Right lobe of liver (tissue), 6 donors: ENCODE results near the gene OR4D1. TPM values are rescaled to one million over a fixed set of nuclear protein-coding genes. Genes with fewer than 3 reads are reported as not detected.

ENCODE experiments used
- ATAC-seq, 4 donors: fragments of 200-7000 bp; cut with Tn5 transposase; one replicate each; pipeline ENCODE4 v1.9.1; 2020; ENCODE audit warnings: mild to moderate bottlenecking in 4 of 4, moderate library complexity in 4 of 4
- DNase-seq, 3 donors: peaks; one replicate each; pipeline ENCODE4 v3.0.0-alpha.2; 2020
- H3K27ac ChIP-seq, 3 donors: fragments of 200-600 bp; one replicate each; pipeline ENCODE4 v1.8.0; 2022
- H3K27me3 ChIP-seq, 2 donors: fragments of 200-600 bp; one replicate each; pipeline ENCODE4 v1.8.0; 2022
- H3K36me3 ChIP-seq, 4 donors: fragments of 200-600 bp; sonication (generic) in 1 of 4; one replicate each; pipeline versions ENCODE4 v1.5.1 to v1.8.0; 2017 to 2022; ENCODE audit warnings: control low read depth in 1 of 4
- H3K4me1 ChIP-seq, 4 donors: fragments of 200-600 bp; sonication (generic) in 1 of 4; one replicate each; pipeline versions ENCODE4 v1.5.1 to v1.8.0; 2017 to 2022; ENCODE audit warnings: control low read depth in 1 of 4
- H3K4me3 ChIP-seq, 3 donors: fragments of 200-600 bp; one replicate each; pipeline ENCODE4 v1.8.0; 2022
- H3K9me3 ChIP-seq, 4 donors: fragments of 200-600 bp; sonication (generic) in 1 of 4; one replicate each; pipeline versions ENCODE4 v1.5.1 to v1.8.0; 2017 to 2022; ENCODE audit warnings: control low read depth in 1 of 4
- CTCF ChIP-seq, 4 donors: fragments of 200-600 bp in 3 of 4; fragments of 450-650 bp in 1 of 4; IDR thresholded peaks; one replicate each; pipeline versions ENCODE4 v1.5.1 to v1.8.0; 2016 to 2022; ENCODE audit warnings: antibody characterized with exemption in 4 of 4, mild to moderate bottlenecking in 2 of 4
- POLR2A ChIP-seq: fragments of 450-650 bp; IDR thresholded peaks from one replicate; pipeline ENCODE4 v1.6.1; 2017; ENCODE audit warnings: antibody characterized with exemption, mild to moderate bottlenecking
- WGBS: methylation state at CpG from one replicate; pipeline ENCODE4 v1.1.6; 2018; ENCODE audit warnings: low coverage, low lambda C conversion rate; ENCODE audit not compliant: insufficient coverage; ENCODE audit errors: missing lambda C conversion rate; 5-methylcytosine and 5-hydroxymethylcytosine counted together
- intact Hi-C, 2 donors: fragments of 100-400 bp; cut with DNase I; formaldehyde crosslinking; loops; one replicate each; pipeline versions ENCODE4 v1.11.2 to v1.14.1; 2022
- total RNA-seq, 6 experiments: library from RNA; depleted of rRNA in 2 of 6; stranded (reverse); fragments of >200 nt in 2 of 6; fragmentation: NEBNext Ultra II Directional in 3 of 6; extraction: Animal tissue kit (Norgen Biotek cat#: 25700) in 3 of 6; gene quantifications; one replicate each; pipeline versions ENCODE4 v1.1.0 to v1.2.4, GENCODE V29; 2016 to 2023
- donor health status: DM: no; HTN: yes; CAD: no.
- donor health status: DM: no; HTN: no; CAD: no.
- donor health status: DM: no; HTN: no; CAD: no.
- donor health status: DM: no; HTN: yes; CAD: no.
- donor health status: DM: no; HTN: yes; CAD: no.

Gene OR4D1
- total RNA-seq, 6 experiments from 2014 or later: not detected

- no peak for ATAC-seq
- TF ChIP-seq CTCF (IDR thresholded peaks at IDR 0.05): no peak
- TF ChIP-seq POLR2A: no peak
- 40% methylated on average over 1 of the region's 1 CpG for WGBS
- intact Hi-C loops: no loop called here
- H3K27ac ChIP-seq: no peak overlapping the region
- H3K4me3 ChIP-seq: no peak overlapping the region
- peaks cover 0 to 4% (median 0%) of the 10 kb centered on the region in 4 donors for H3K9me3 ChIP-seq
- no peak for DNase-seq
- no peaks in the 10 kb centered on the region for H3K27me3 ChIP-seq
- H3K4me1 ChIP-seq: no peaks in the 10 kb centered on the region
- no peaks in the 10 kb centered on the region for H3K36me3 ChIP-seq
These were observed 3.4 kb upstream of the OR4D1 start for GRCh38 chr17:58144801-58145200.

GRCh38 chr17:58148609-58149008, 425 bp downstream of the OR4D1 start:
- Histone ChIP-seq H3K27me3 (peaks cover 0 to 5% of the 10 kb centered on the region in 2 donors), H3K36me3 (no peaks in the 10 kb centered on the region), H3K4me3 (no peak overlapping the region), H3K4me1 (no peaks in the 10 kb centered on the region), H3K9me3 (peaks cover 0 to 4% (median 0%) of the 10 kb centered on the region in 4 donors), H3K27ac (no peak overlapping the region)
- DNase-seq: no peak
- no peak for ATAC-seq
- TF ChIP-seq POLR2A (no peak), CTCF (IDR thresholded peaks at IDR 0.05) (no peak)
- WGBS: 53% methylated on average over 3 of the region's 3 CpGs
- intact Hi-C loops: no loop called here

GRCh38 chr17:58150394-58150793, 2.2 kb downstream of the OR4D1 start:
- DNase-seq: no peak
- H3K36me3 ChIP-seq: no peaks in the 10 kb centered on the region
- H3K27me3 ChIP-seq: peaks cover 0 to 5% of the 10 kb centered on the region in 2 donors
- ATAC-seq: no peak
- 51% methylated on average over 6 of the region's 6 CpGs for WGBS
- no peak overlapping the region for H3K4me3 ChIP-seq
- TF ChIP-seq CTCF (IDR thresholded peaks at IDR 0.05): no peak
- no peak for TF ChIP-seq POLR2A
- intact Hi-C loops: no loop called here
- H3K9me3 ChIP-seq: peaks cover 0 to 4% (median 0%) of the 10 kb centered on the region in 4 donors
- no peak overlapping the region for H3K27ac ChIP-seq
- no peaks in the 10 kb centered on the region for H3K4me1 ChIP-seq

GRCh38 chr17:58153046-58153445, 4.9 kb downstream of the OR4D1 start:
- H3K9me3 ChIP-seq: no peaks in the 10 kb centered on the region
- no peak for DNase-seq
- H3K4me3 ChIP-seq: no peak overlapping the region
- intact Hi-C loops: no loop called here
- H3K4me1 ChIP-seq: no peaks in the 10 kb centered on the region
- no peaks in the 10 kb centered on the region for H3K36me3 ChIP-seq
- ATAC-seq: peak in 2 of 4 donors; percentile 20 to 44
- no peak for TF ChIP-seq CTCF (IDR thresholded peaks at IDR 0.05)
- TF ChIP-seq POLR2A: no peak
- H3K27ac ChIP-seq: no peak overlapping the region
- 27% methylated on average over 1 of the region's 2 CpGs for WGBS
- peaks cover 0 to 5% of the 10 kb centered on the region in 2 donors for H3K27me3 ChIP-seq

- ATAC-seq (no peak), DNase-seq (no peak)
- TF ChIP-seq POLR2A (no peak), CTCF (IDR thresholded peaks at IDR 0.05) (no peak)
- H3K27me3 ChIP-seq: peaks cover 0 to 5% of the 10 kb centered on the region in 2 donors
- no peaks in the 10 kb centered on the region for H3K36me3 ChIP-seq
- H3K4me3 ChIP-seq: no peak overlapping the region
- no peak overlapping the region for H3K27ac ChIP-seq
- H3K9me3 ChIP-seq: no peaks in the 10 kb centered on the region
- no peaks in the 10 kb centered on the region for H3K4me1 ChIP-seq
- intact Hi-C loops: no loop called here
These were observed 5.5 kb downstream of the OR4D1 start for GRCh38 chr17:58153671-58154070.
